WTC11 (cell line): Measurements from ENCODE around the gene SORCS2.

Source experiments
- CTCF ChIP-seq: fragments of 200-600 bp; IDR thresholded peaks from 2 replicates; pipeline ENCODE4 v1.8.0; 2022; ENCODE audit warnings: antibody characterized with exemption
- FOXP1 ChIP-seq: sonication (generic); formaldehyde crosslinking; IDR thresholded peaks from 2 replicates; pipeline ENCODE4 v1.8.0; 2022; ENCODE audit warnings: missing genetic modification reagents, mild to moderate bottlenecking, moderate library complexity, borderline replicate concordance
- GRHL2 ChIP-seq: fragments of 250-450 bp; sonication (Bioruptor Pico); IDR thresholded peaks from 2 replicates; pipeline ENCODE4 v1.8.0; 2022; ENCODE audit warnings: mild to moderate bottlenecking, moderate library complexity; ENCODE audit not compliant: insufficient replicate concordance, severe bottlenecking
- MAX ChIP-seq: sonication (generic); formaldehyde crosslinking; IDR thresholded peaks from 2 replicates; pipeline ENCODE4 v1.8.0; 2022; ENCODE audit warnings: mild to moderate bottlenecking, missing genetic modification reagents
- NFE2L1 ChIP-seq: sonication (generic); formaldehyde crosslinking; IDR thresholded peaks from 2 replicates; pipeline ENCODE4 v1.8.1; 2023; ENCODE audit warnings: missing genetic modification reagents
- ZNF138 ChIP-seq: sonication (generic); formaldehyde crosslinking; conservative IDR thresholded peaks from 2 replicates; pipeline ENCODE4 v1.8.1; 2022; ENCODE audit warnings: mild to moderate bottlenecking, moderate library complexity, missing genetic modification reagents
- ZNF425 ChIP-seq: fragments of 250-450 bp; sonication (Bioruptor Pico); conservative IDR thresholded peaks from 2 replicates; pipeline ENCODE4 v1.9.0; 2021; ENCODE audit warnings: mild to moderate bottlenecking

- no peak for TF ChIP-seq ZNF138 (CRISPR knock-in tag)
- TF ChIP-seq CTCF, result no peak
- no peak for TF ChIP-seq GRHL2 (CRISPR knock-in tag)
- no peak for TF ChIP-seq NFE2L1 (CRISPR knock-in tag)
- TF ChIP-seq FOXP1, result no peak
- TF ChIP-seq MAX (CRISPR knock-in tag), result no peak
- TF ChIP-seq ZNF425 (CRISPR knock-in tag), result no peak
These were observed 554.7 kb downstream of the SORCS2 start for GRCh38 chr4:7747062-7747385.
